Lung (tissue), 12 donors: ENCODE measurements around the gene ALDH3A2. TPM values are rescaled to one million over a fixed set of nuclear protein-coding genes. Genes with fewer than 3 reads are reported as not detected.
"Not testable (repeated sequence)": the region's sequence is repeated elsewhere in the genome, so short reads cannot be mapped to it uniquely, and the experiment has no call there.

Experiments
- ATAC-seq: fragments of 200-7000 bp; cut with Tn5 transposase; one replicate; pipeline ENCODE4 v1.9.1; 2020; ENCODE audit warnings: moderate number of reproducible peaks; ENCODE audit not compliant: insufficient read depth, low FRiP score
- DNase-seq, 3 donors: peaks; one replicate each; pipeline ENCODE4 v3.0.0-alpha.2; 2013 to 2017
- H3K27ac ChIP-seq, 2 donors: one replicate each; pipeline ENCODE4 v1.5.1; 2013; ENCODE audit warnings: mild to moderate bottlenecking in 2 of 2, moderate library complexity in 2 of 2, control low read depth in 1 of 2, inconsistent platforms in 1 of 2, low read depth in 1 of 2, low read length in 1 of 2
- H3K27me3 ChIP-seq, 3 donors: one replicate each; pipeline ENCODE4 v1.5.1; 2013; ENCODE audit warnings: low read length in 2 of 3; ENCODE audit not compliant: control insufficient read depth in 3 of 3, insufficient read depth in 3 of 3
- H3K36me3 ChIP-seq, 4 donors: one replicate each; pipeline ENCODE4 v1.5.1; 2013; ENCODE audit warnings: low read length in 4 of 4, mild to moderate bottlenecking in 1 of 4, moderate library complexity in 1 of 4; ENCODE audit not compliant: control insufficient read depth in 4 of 4, insufficient read depth in 4 of 4
- H3K4me1 ChIP-seq, 5 donors: one replicate each; pipeline ENCODE4 v1.5.1; 2013; ENCODE audit warnings: low read length in 5 of 5, mild to moderate bottlenecking in 2 of 5, moderate library complexity in 1 of 5; ENCODE audit not compliant: control insufficient read depth in 5 of 5, insufficient read depth in 5 of 5
- H3K4me3 ChIP-seq: one replicate; pipeline ENCODE4 v1.5.1; 2013; ENCODE audit warnings: mild to moderate bottlenecking, control low read depth, moderate library complexity
- H3K9ac ChIP-seq, 2 donors: one replicate each; pipeline ENCODE4 v1.5.1; 2013; ENCODE audit warnings: low read length in 2 of 2, control low read depth in 1 of 2; ENCODE audit not compliant: insufficient read depth in 1 of 2
- H3K9me3 ChIP-seq, 4 donors: one replicate each; pipeline ENCODE4 v1.5.1; 2013; ENCODE audit warnings: low read length in 3 of 4, mild to moderate bottlenecking in 1 of 4, moderate library complexity in 1 of 4; ENCODE audit not compliant: control insufficient read depth in 4 of 4, insufficient read depth in 3 of 4
- CTCF ChIP-seq: IDR thresholded peaks from 2 replicates; pipeline ENCODE4 v1.5.1; 2012; ENCODE audit warnings: mild to moderate bottlenecking; ENCODE audit errors: control extremely low read depth, extremely low read depth
- WGBS, 2 donors: extraction: QIAGEN DNeasy Blood & Tissue Kit; methylation state at CpG; one replicate each; pipeline ENCODE4 v1.1.7; 2013; 5-methylcytosine and 5-hydroxymethylcytosine counted together
- polyA plus RNA-seq, 2 donors: library from polyadenylated mRNA; stranded (reverse); fragments of 200-250 nt; gene quantifications; one replicate each; pipeline ENCODE4 v1.2.1, GENCODE V29; 2013
- total RNA-seq, 2 donors: library from RNA; depleted of rRNA in 1 of 2; stranded (reverse); fragments of >200 nt in 1 of 2; gene quantifications; one replicate each; pipeline ENCODE4 v1.2.1, GENCODE V29; 2014 to 2021
- donor health status: control.
- donor health status: control.
- donor health status: Bipolar disorder and iron deficiency.
- donor health status: healthy.
- donor health status: DM: yes; HTN: yes; CAD: no.

Gene ALDH3A2
- total and polyA plus RNA-seq, 4 donors = 50.7 to 107 (median 79.3) TPM

- ATAC-seq (no peak), DNase-seq (no peak)
- peaks cover 0 to 8% (median 0%) of the 10 kb centered on the region in 5 donors for H3K4me1 ChIP-seq
- H3K27me3 ChIP-seq = no peaks in the 10 kb centered on the region
- no peak for TF ChIP-seq CTCF
- peaks cover 2 to 36% (median 13%) of the 10 kb centered on the region in 4 donors for H3K36me3 ChIP-seq
- no peak overlapping the region for H3K4me3 ChIP-seq
- WGBS, 2 donors = 91 to 94% methylated on average over 6 of the region's 6 CpGs
- H3K27ac ChIP-seq = no peak overlapping the region
- H3K9me3 ChIP-seq = peaks cover 0 to 1% (median 0%) of the 10 kb centered on the region in 4 donors
- H3K9ac ChIP-seq = no peak overlapping the region
Measured at GRCh38 chr17:19663097-19663496, 14.5 kb downstream of the ALDH3A2 start.

- H3K9me3 ChIP-seq = peaks cover 0 to 1% (median 0%) of the 10 kb centered on the region in 4 donors
- H3K27me3 ChIP-seq = no peaks in the 10 kb centered on the region
- DNase-seq = no peak
- peak overlapping the region; percentile 76 to 79 for H3K27ac ChIP-seq
- 66 to 80% methylated on average over 5 of the region's 5 CpGs for WGBS, 2 donors
- no peak overlapping the region for H3K9ac ChIP-seq
- peak; percentile 75 for ATAC-seq
- no peak overlapping the region for H3K4me3 ChIP-seq
- TF ChIP-seq CTCF = no peak
- peaks cover 0 to 8% (median 0%) of the 10 kb centered on the region in 5 donors for H3K4me1 ChIP-seq
- peaks cover 0 to 33% (median 14%) of the 10 kb centered on the region in 4 donors for H3K36me3 ChIP-seq
Measured at GRCh38 chr17:19664136-19664820, 15.7 kb downstream of the ALDH3A2 start.

- no peak for DNase-seq
- no peak overlapping the region for H3K9ac ChIP-seq
- TF ChIP-seq CTCF = no peak
- 86 to 94% methylated on average over 4 of the region's 4 CpGs for WGBS, 2 donors
- ATAC-seq = no peak
- no peak overlapping the region for H3K4me3 ChIP-seq
- peaks cover 0 to 1% (median 0%) of the 10 kb centered on the region in 4 donors for H3K9me3 ChIP-seq
- H3K4me1 ChIP-seq = peaks cover 0 to 8% (median 0%) of the 10 kb centered on the region in 5 donors
- peak overlapping the region; percentile 76 to 79 for H3K27ac ChIP-seq
- peaks cover 0 to 33% (median 14%) of the 10 kb centered on the region in 4 donors for H3K36me3 ChIP-seq
- H3K27me3 ChIP-seq = no peaks in the 10 kb centered on the region
Measured at GRCh38 chr17:19664821-19665181, 16.2 kb downstream of the ALDH3A2 start.

- ATAC-seq, H3K9ac ChIP-seq, DNase-seq, H3K9me3 ChIP-seq, H3K27ac ChIP-seq, H3K27me3 ChIP-seq, H3K4me3 ChIP-seq: not testable (repeated sequence)
- peaks cover 5 to 14% (median 8%) of the 10 kb centered on the region in 5 donors for H3K4me1 ChIP-seq
- WGBS, 2 donors = 98% methylated on average over 7 of the region's 7 CpGs
- peaks cover 0 to 19% (median 11%) of the 10 kb centered on the region in 4 donors for H3K36me3 ChIP-seq
Measured at GRCh38 chr17:19669680-19670079, 21.1 kb downstream of the ALDH3A2 start.
